H1 (cell line): ENCODE results near the gene ELOVL2. TPM values are rescaled to one million over a fixed set of nuclear protein-coding genes. Genes with fewer than 3 reads are reported as not detected.

Experiments
- CTCF ChIA-PET: fragments of 300-600 bp; sonication (Branson Sonifier 250); formaldehyde crosslinking; loops from one replicate; lab custom pipeline; 2021; ENCODE audit not compliant: partially characterized antibody; lab: Charles Lee
- POLR2A ChIA-PET: fragments of 300-600 bp; sonication (Branson Sonifier 250); formaldehyde crosslinking; loops from one replicate; lab custom pipeline; 2021; ENCODE audit warnings: inconsistent platforms; ENCODE audit not compliant: partially characterized antibody; lab: Charles Lee
- DNase-seq, 2 experiments: peaks; one replicate each; pipeline versions ENCODE4 v3.0.0 to v3.0.0-alpha.2; 2010 to 2022; ENCODE audit warnings: low spot score in 2 of 2, low read depth in 1 of 2, mixed read lengths in 1 of 2
- FAIRE-seq: peaks from 2 replicates; lab custom pipeline; 2011; peaks lifted over from hg19 to GRCh38; lab: Jason Lieb, UNC
- H2AFZ ChIP-seq: 2 replicates; pipeline ENCODE4 v1.8.1; 2012; ENCODE audit warnings: low read length, inconsistent platforms
- H2AK5ac ChIP-seq: 2 replicates; pipeline ENCODE4 v1.6.1; 2013; ENCODE audit warnings: low read depth, low read length
- H2BK120ac ChIP-seq: replicated peaks from 2 replicates; pipeline ENCODE3; 2013; ENCODE audit warnings: low read depth, low read length, inconsistent platforms
- H2BK12ac ChIP-seq: 2 replicates; pipeline ENCODE4 v1.6.1; 2013; ENCODE audit warnings: low read depth, low read length
- H2BK15ac ChIP-seq: 2 replicates; pipeline ENCODE4 v1.6.1; 2013; ENCODE audit warnings: low read length
- H2BK20ac ChIP-seq: 2 replicates; pipeline ENCODE4 v1.6.1; 2013; ENCODE audit warnings: low read length
- H2BK5ac ChIP-seq: 2 replicates; pipeline ENCODE4 v1.6.1; 2013; ENCODE audit warnings: low read depth, low read length
- H3K14ac ChIP-seq: 2 replicates; pipeline ENCODE4 v1.6.1; 2013; ENCODE audit warnings: inconsistent platforms; ENCODE audit not compliant: insufficient read length
- H3K18ac ChIP-seq: 2 replicates; pipeline ENCODE4 v1.6.1; 2013; ENCODE audit warnings: low read length; ENCODE audit errors: extremely low read depth
- H3K23ac ChIP-seq: 2 replicates; pipeline ENCODE4 v1.6.1; 2013; ENCODE audit warnings: inconsistent platforms; ENCODE audit not compliant: insufficient read length
- H3K23me2 ChIP-seq: 2 replicates; pipeline ENCODE4 v1.6.1; 2013; ENCODE audit warnings: low read depth, low read length
- H3K27ac ChIP-seq: 2 replicates; pipeline ENCODE4 v1.6.1; 2011; ENCODE audit warnings: low read depth, low read length, inconsistent platforms
- H3K27me3 ChIP-seq, 4 experiments: replicated peaks in 1 of 4; 1 replicate in 1 of 4; 2 replicates in 3 of 4; pipeline versions ENCODE4 v1.6.1 to v1.8.1; 2011 to 2013; ENCODE audit warnings: low read length in 3 of 4, mild to moderate bottlenecking in 3 of 4, inconsistent platforms in 2 of 4, mixed read lengths in 2 of 4, moderate library complexity in 1 of 4; ENCODE audit not compliant: control insufficient read depth in 3 of 4, insufficient read depth in 3 of 4; ENCODE audit errors: extremely low read depth in 1 of 4
- H3K36me3 ChIP-seq, 4 experiments: 2 replicates each; pipeline versions ENCODE4 v1.6.1 to v1.8.1; 2011 to 2013; ENCODE audit warnings: mild to moderate bottlenecking in 4 of 4, low read length in 3 of 4, moderate library complexity in 2 of 4, control low read depth in 1 of 4, inconsistent platforms in 1 of 4; ENCODE audit not compliant: insufficient read depth in 4 of 4, control insufficient read depth in 2 of 4
- H3K4ac ChIP-seq: replicated peaks from 2 replicates; pipeline ENCODE3; 2013; ENCODE audit warnings: low read length, low read depth, mixed read lengths, inconsistent platforms; ENCODE audit not compliant: insufficient read length
- H3K4me1 ChIP-seq, 4 experiments: replicated peaks in 1 of 4; 1 replicate in 1 of 4; 2 replicates in 3 of 4; pipeline versions ENCODE4 v1.6.1 to v1.8.1; 2011 to 2013; ENCODE audit warnings: low read length in 3 of 4, inconsistent platforms in 2 of 4, mixed read lengths in 1 of 4; ENCODE audit not compliant: insufficient read depth in 4 of 4, control insufficient read depth in 3 of 4
- H3K4me2 ChIP-seq, 2 experiments: 2 replicates each; pipeline versions ENCODE4 v1.6.1 to v1.8.1; 2011 to 2013; ENCODE audit warnings: low read depth in 2 of 2, low read length in 2 of 2, control low read depth in 1 of 2, inconsistent platforms in 1 of 2, mild to moderate bottlenecking in 1 of 2; ENCODE audit not compliant: insufficient read depth in 1 of 2
- H3K4me3 ChIP-seq, 4 experiments: fragments of 200-600, 300-600 bp in 1 of 4; sonication (generic), shearing (Covaris generic), sonication (Bioruptor Twin) in 1 of 4; 2 replicates each; pipeline versions ENCODE4 v1.5.1 to v1.8.1; 2011 to 2016; ENCODE audit warnings: low read length in 4 of 4, low read depth in 3 of 4, control low read depth in 2 of 4, inconsistent platforms in 2 of 4, mild to moderate bottlenecking in 2 of 4, mixed read lengths in 1 of 4, moderate library complexity in 1 of 4; ENCODE audit not compliant: insufficient read depth in 2 of 4; ENCODE audit errors: extremely low read depth in 1 of 4
- H3K56ac ChIP-seq: replicated peaks from 2 replicates; pipeline ENCODE3; 2013; ENCODE audit warnings: low read depth, mild to moderate bottlenecking, mixed read lengths, low read length, inconsistent platforms; ENCODE audit not compliant: insufficient read length
- H3K79me1 ChIP-seq: 2 replicates; pipeline ENCODE4 v1.6.1; 2013; ENCODE audit warnings: low read depth, low read length, control low read depth
- H3K79me2 ChIP-seq, 2 experiments: 2 replicates each; pipeline versions ENCODE4 v1.6.1 to v1.8.1; 2012 to 2013; ENCODE audit warnings: low read length in 2 of 2, mild to moderate bottlenecking in 2 of 2, inconsistent platforms in 1 of 2; ENCODE audit not compliant: insufficient read depth in 2 of 2, control insufficient read depth in 1 of 2
- H3K9ac ChIP-seq, 4 experiments: replicated peaks in 1 of 4; 1 replicate in 1 of 4; 2 replicates in 3 of 4; pipeline versions ENCODE4 v1.6.1 to v1.8.1; 2011 to 2013; ENCODE audit warnings: low read depth in 3 of 4, low read length in 3 of 4, control low read depth in 2 of 4, mild to moderate bottlenecking in 2 of 4, moderate library complexity in 2 of 4, inconsistent platforms in 1 of 4; ENCODE audit errors: extremely low read depth in 1 of 4
- H3K9me3 ChIP-seq, 2 experiments: 2 replicates each; pipeline versions ENCODE4 v1.6.1 to v1.8.1; 2012 to 2013; ENCODE audit warnings: mild to moderate bottlenecking in 2 of 2, moderate library complexity in 2 of 2, control low read depth in 1 of 2, inconsistent platforms in 1 of 2, low read depth in 1 of 2, low read length in 1 of 2, mixed read lengths in 1 of 2; ENCODE audit not compliant: insufficient read depth in 2 of 2
- H4K20me1 ChIP-seq, 2 experiments: replicated peaks in 1 of 2; 2 replicates each; pipeline versions ENCODE3 to v1.8.1; 2011 to 2013; ENCODE audit warnings: inconsistent platforms in 2 of 2, low read length in 2 of 2, mild to moderate bottlenecking in 1 of 2; ENCODE audit not compliant: insufficient read depth in 2 of 2, control insufficient read depth in 1 of 2
- H4K5ac ChIP-seq: 2 replicates; pipeline ENCODE4 v1.6.1; 2013; ENCODE audit warnings: low read length, low read depth, mixed read lengths, inconsistent platforms; ENCODE audit not compliant: insufficient read length
- H4K8ac ChIP-seq: 2 replicates; pipeline ENCODE4 v1.8.0; 2013; ENCODE audit warnings: mild to moderate bottlenecking, moderate library complexity, low read length, inconsistent platforms; ENCODE audit not compliant: insufficient read depth; ENCODE audit errors: extremely low read depth
- H4K91ac ChIP-seq: replicated peaks from 2 replicates; pipeline ENCODE3; 2013; ENCODE audit warnings: low read length, mixed read lengths, inconsistent platforms; ENCODE audit not compliant: insufficient read length
- CEBPB ChIP-seq: IDR thresholded peaks from 2 replicates; pipeline ENCODE4 v1.6.1; 2012; ENCODE audit warnings: low read depth, low read length
- WGBS, 2 experiments: shearing (Covaris generic) in 1 of 2; methylation state at CpG; one replicate each; pipeline versions ENCODE4 v1.1.6 to v1.1.7; 2013 to 2015; ENCODE audit warnings: low lambda C conversion rate in 2 of 2, mixed read lengths in 2 of 2, inconsistent platforms in 1 of 2, low coverage in 1 of 2, missing lambda C conversion rate in 1 of 2; ENCODE audit not compliant: insufficient replicate concordance in 2 of 2, insufficient coverage in 1 of 2, insufficient read length in 1 of 2; ENCODE audit errors: extremely low coverage in 1 of 2, missing lambda C conversion rate in 1 of 2; 5-methylcytosine and 5-hydroxymethylcytosine counted together
- polyA plus RNA-seq, 7 experiments: library from polyadenylated mRNA; depleted of rRNA in 3 of 7; stranded (reverse) in 5 of 7; unstranded in 2 of 7; fragments of >200 nt in 5 of 7; fragments of 200-250 nt in 2 of 7; gene quantifications; 1 replicate in 5 of 7; 2 replicates in 1 of 7; 4 replicates in 1 of 7; pipeline versions ENCODE4 v1.2.1 to v1.2.3, GENCODE V29; 2011 to 2013; ENCODE audit warnings: missing spikeins in 2 of 7, mixed read lengths in 2 of 7
- total RNA-seq: library from RNA; stranded (reverse); fragmentation: NEBNext Ultra II Directional; extraction: Animal tissue kit (Norgen Biotek cat#: 25700); gene quantifications from 2 replicates; pipeline ENCODE4 v1.2.1, GENCODE V29; 2021

The ELOVL2 gene
- total and polyA plus RNA-seq, 2 of the 8 experiments (the other 6 are each of a cell fraction or from before 2014, with no cell fraction given): 0.42 to 0.89 TPM

DNA sequence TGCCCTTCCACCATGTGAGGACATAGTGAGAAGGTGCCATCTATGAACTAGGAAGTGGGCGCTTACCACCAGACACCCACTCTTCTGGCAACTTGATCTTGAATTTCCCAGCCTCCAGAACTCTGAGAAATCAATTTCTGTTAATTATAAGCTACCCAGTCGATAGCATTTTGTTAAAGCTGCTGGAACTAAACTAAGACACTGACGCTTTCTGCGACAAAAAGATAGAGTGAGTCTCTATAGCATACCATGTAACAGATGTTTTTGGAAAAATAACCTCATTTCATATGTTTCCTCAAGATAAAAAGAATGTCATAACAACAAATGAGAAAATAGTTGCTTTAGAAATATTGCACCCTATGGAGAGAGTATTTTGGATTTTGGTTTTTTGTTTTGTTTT is 34.2 kb upstream of the ELOVL2 start:
- Histone ChIP-seq H4K5ac (no peak overlapping the region), H3K23me2 (no peaks in the 10 kb centered on the region; the same call in 1 of the 2 replicates), H3K56ac (no peak overlapping the region), H3K14ac (no peak overlapping the region), H4K20me1 (no peaks in the 10 kb centered on the region), H3K23ac (no peak overlapping the region), H3K4me2 (no peak overlapping the region), H3K27me3 (no peaks in the 10 kb centered on the region), H3K4me1 (peaks cover 0 to 9% (median 5%) of the 10 kb centered on the region in 4 experiments; a peak in 3 of 7 replicates), H4K8ac (no peak overlapping the region), H3K4me3 (no peak overlapping the region), H3K4ac (no peak overlapping the region), H2BK5ac (no peak overlapping the region), H3K9me3 (no peaks in the 10 kb centered on the region), H3K27ac (no peak overlapping the region), H3K36me3 (no peaks in the 10 kb centered on the region), H2BK20ac (no peak overlapping the region), H3K9ac (no peak overlapping the region), H2BK12ac (no peak overlapping the region), H3K79me1 (no peaks in the 10 kb centered on the region), H2BK120ac (no peak overlapping the region), H2BK15ac (no peak overlapping the region), H3K79me2 (no peaks in the 10 kb centered on the region), H3K18ac (no peak overlapping the region), H2AK5ac (no peak overlapping the region), H2AFZ (no peak overlapping the region), H4K91ac (no peak overlapping the region)
- FAIRE-seq (no peak), DNase-seq (no peak)
- WGBS, 2 experiments: 89% methylated on average over 4 of the region's 4 CpGs; no CpG with 5 or more reads in 1 of the 2 experiments
- TF ChIP-seq CEBPB: no peak
- CTCF ChIA-PET: interaction anchor here (1.1 kb wide), 1 partner anchor 9 kb away, joined by 4 read pairs; no protein-coding TSS in a partner anchor
- POLR2A ChIA-PET: no interaction called here
